NB4 (cell line): ENCODE measurements around the gene ZNF26.

Experiments
- DNase-seq: peaks from one replicate; pipeline ENCODE4 v3.0.0; 2010; ENCODE audit warnings: low read depth
- H3K4me3 ChIP-seq: one replicate; pipeline ENCODE4 v1.5.1; 2011; ENCODE audit warnings: mild to moderate bottlenecking, low read depth, low read length, moderate library complexity
- CTCF ChIP-seq: IDR thresholded peaks from one replicate; pipeline ENCODE4 v1.5.1; 2012; ENCODE audit warnings: low read depth, low read length
- MAX ChIP-seq: IDR thresholded peaks from 2 replicates; pipeline ENCODE4 v1.6.1; 2011; ENCODE audit warnings: low read depth, low read length
- MYC ChIP-seq: IDR thresholded peaks from 2 replicates; pipeline ENCODE4 v1.6.1; 2011; ENCODE audit warnings: low read depth, low read length
- POLR2A ChIP-seq: IDR thresholded peaks from 2 replicates; pipeline ENCODE4 v1.6.1; 2011; ENCODE audit warnings: mild to moderate bottlenecking; ENCODE audit not compliant: insufficient read length; ENCODE audit errors: extremely low read depth

Gene ZNF26

GRCh38 chr12:132951649-132952048 is 34.5 kb upstream of the ZNF26 start:
- no peak overlapping the region for H3K4me3 ChIP-seq
- no peak for DNase-seq
- TF ChIP-seq POLR2A = no peak

- H3K4me3 ChIP-seq = no peak overlapping the region
- TF ChIP-seq MAX (no peak), CTCF (no peak), POLR2A (no peak), MYC (no peak)
- DNase-seq = no peak
Observed at GRCh38 chr12:132952371-132953162, 33.6 kb upstream of the ZNF26 start.

GRCh38 chr12:132953163-132953425 is 33.1 kb upstream of the ZNF26 start:
- no peak for TF ChIP-seq CTCF
- TF ChIP-seq MAX = no peak
- no peak for TF ChIP-seq MYC
- TF ChIP-seq POLR2A = no peak
- no peak overlapping the region for H3K4me3 ChIP-seq
- no peak for DNase-seq

GRCh38 chr12:132953771-132954170 is 32.4 kb upstream of the ZNF26 start:
- no peak for DNase-seq
- H3K4me3 ChIP-seq = no peak overlapping the region
- no peak for TF ChIP-seq CTCF
- TF ChIP-seq MYC = no peak
- no peak for TF ChIP-seq MAX
- TF ChIP-seq POLR2A = no peak

GRCh38 chr12:132954471-132955048 is 31.6 kb upstream of the ZNF26 start:
- DNase-seq = peak; percentile 33
- no peak overlapping the region for H3K4me3 ChIP-seq
- TF ChIP-seq POLR2A = no peak
- TF ChIP-seq MYC = no peak

- TF ChIP-seq POLR2A (no peak), MAX (no peak), MYC (no peak), CTCF (no peak)
- DNase-seq = peak; percentile 82
- peak overlapping the region; percentile 74 for H3K4me3 ChIP-seq
Observed at GRCh38 chr12:132955094-132956010, 30.8 kb upstream of the ZNF26 start.
